ENCODE data around the gene LEAP2. TPM values are rescaled to one million over a fixed set of nuclear protein-coding genes. Genes with fewer than 3 reads are reported as not detected.

The LEAP2 gene
- total RNA-seq (1 to 10 TPM in 5 of 10 donors, under 1 TPM in 5; 0.49 to 1.6 (median 0.92) TPM), polyA plus RNA-seq (1 to 10 TPM in 1 of 2 donors, under 1 TPM in 1; 0.62 to 3.9 TPM)
- long read RNA-seq, donor 1: 0 reads
- long read RNA-seq, donor 2, partial matches to known transcripts: 0 of 1 reads
- long read RNA-seq, donor 2, other reads (novel, unspliced or antisense): 1 of 1 reads
- long read RNA-seq, donor 3, partial matches to known transcripts: 0 of 4 reads
- long read RNA-seq, donor 3, other reads (novel, unspliced or antisense): 4 of 4 reads

DNA sequence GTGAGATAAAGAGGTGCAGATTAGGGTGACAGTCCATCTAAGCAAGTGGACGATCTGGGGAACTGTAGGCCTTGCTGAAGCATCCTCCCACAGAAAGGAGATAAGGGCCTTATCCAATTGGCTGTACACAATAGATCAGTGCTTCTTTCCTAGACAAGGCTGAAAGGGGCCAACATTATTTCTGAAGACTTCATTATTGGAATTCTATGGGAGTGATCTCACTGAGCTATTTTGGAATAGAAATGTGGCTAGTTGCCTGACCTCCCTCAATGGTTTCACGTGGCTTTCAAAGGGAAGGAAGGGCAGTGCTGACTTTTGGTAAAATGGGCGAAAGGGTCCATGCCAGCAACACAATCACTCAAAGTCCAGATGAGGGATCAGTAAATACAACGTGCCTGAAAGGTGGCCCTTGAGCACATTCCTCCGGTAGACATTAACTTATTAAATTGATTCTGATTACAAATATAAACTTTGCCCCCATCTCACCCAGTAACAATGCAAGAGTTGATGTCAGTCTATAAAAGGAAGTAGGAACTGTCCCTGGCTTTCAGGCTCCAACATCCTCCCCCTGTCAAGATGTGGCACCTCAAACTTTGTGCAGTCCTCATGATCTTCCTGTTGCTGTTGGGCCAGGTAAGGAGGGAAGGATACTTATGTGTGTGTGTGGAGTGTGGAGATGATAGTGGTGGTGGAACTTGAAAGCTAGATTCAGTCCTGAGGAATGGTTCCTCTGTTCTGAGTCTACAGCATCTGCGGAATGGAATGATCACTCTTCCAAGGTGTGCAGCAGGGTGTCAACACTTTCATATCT lies at the start of gene LEAP2:
Gene LEAP2 (plus strand): TSS at position 550 of the 811 bp plus-strand sequence. CDS start 27 bp downstream, at position 577.
- Histone ChIP-seq H3K27ac (peak within 1 kb of the TSS in 8 of 10 donors; percentile 38 to 77 (median 55)), H3K4me3 (no peak within 1 kb of the TSS), H3K36me3 (peaks cover 0 to 96% (median 9%) of the 10 kb centered on the region in 9 donors), H3K27me3 (no peaks in the 10 kb centered on the region), H3K9me3 (no peaks in the 10 kb centered on the region), H3K4me1 (peaks cover 0 to 63% (median 23%) of the 10 kb centered on the region in 9 donors)
- DNase-seq (peak in 1 of 2 donors; percentile 29), ATAC-seq (peak; percentile 18 to 73 (median 60))
- TF ChIP-seq, protein P1, sequence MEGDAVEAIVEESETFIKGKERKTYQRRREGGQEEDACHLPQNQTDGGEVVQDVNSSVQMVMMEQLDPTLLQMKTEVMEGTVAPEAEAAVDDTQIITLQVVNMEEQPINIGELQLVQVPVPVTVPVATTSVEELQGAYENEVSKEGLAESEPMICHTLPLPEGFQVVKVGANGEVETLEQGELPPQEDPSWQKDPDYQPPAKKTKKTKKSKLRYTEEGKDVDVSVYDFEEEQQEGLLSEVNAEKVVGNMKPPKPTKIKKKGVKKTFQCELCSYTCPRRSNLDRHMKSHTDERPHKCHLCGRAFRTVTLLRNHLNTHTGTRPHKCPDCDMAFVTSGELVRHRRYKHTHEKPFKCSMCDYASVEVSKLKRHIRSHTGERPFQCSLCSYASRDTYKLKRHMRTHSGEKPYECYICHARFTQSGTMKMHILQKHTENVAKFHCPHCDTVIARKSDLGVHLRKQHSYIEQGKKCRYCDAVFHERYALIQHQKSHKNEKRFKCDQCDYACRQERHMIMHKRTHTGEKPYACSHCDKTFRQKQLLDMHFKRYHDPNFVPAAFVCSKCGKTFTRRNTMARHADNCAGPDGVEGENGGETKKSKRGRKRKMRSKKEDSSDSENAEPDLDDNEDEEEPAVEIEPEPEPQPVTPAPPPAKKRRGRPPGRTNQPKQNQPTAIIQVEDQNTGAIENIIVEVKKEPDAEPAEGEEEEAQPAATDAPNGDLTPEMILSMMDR (IDR thresholded peaks at IDR 0.05): no peak
- intact Hi-C loops (cut with DNase I): no loop called here
- WGBS, 2 donors: 46 to 53% methylated on average over 6 of the region's 6 CpGs

GRCh38 chr5:132824426-132824825 lies 49.0 kb upstream of the LEAP2 start:
- ATAC-seq (no peak), DNase-seq (no peak)
- H3K4me3 ChIP-seq: no peak overlapping the region
- WGBS, 2 donors: 92 to 94% methylated on average over 3 of the region's 3 CpGs
- TF ChIP-seq, protein P1 (IDR thresholded peaks at IDR 0.05): no peak
- H3K36me3 ChIP-seq: peaks cover 0 to 21% (median 0%) of the 10 kb centered on the region in 9 donors
- peaks cover 0 to 35% (median 23%) of the 10 kb centered on the region in 9 donors for H3K4me1 ChIP-seq
- H3K27ac ChIP-seq: no peak overlapping the region
- no peaks in the 10 kb centered on the region for H3K9me3 ChIP-seq
- peaks cover 0 to 72% (median 3%) of the 10 kb centered on the region in 7 donors for H3K27me3 ChIP-seq
- intact Hi-C loops (cut with DNase I): loop anchor here in 9 of 10 donors (5.0 to 10.0 kb wide), 9 partner anchors 67 to 450 kb away; partner anchors contain the start of genes CCNI2 (in 2 of the 9) and KIF3A (in 1 of the 9)

- H3K4me3 ChIP-seq: peak overlapping the region in 8 of 10 donors; percentile 21 to 37 (median 32)
- ATAC-seq (no peak), DNase-seq (no peak)
- H3K4me1 ChIP-seq: peaks cover under 1 to 35% (median 25%) of the 10 kb centered on the region in 9 donors
- intact Hi-C loops (cut with DNase I): loop anchor here in 5 of 10 donors (5.0 to 10.0 kb wide), 4 partner anchors 57 to 450 kb away; no protein-coding TSS in a partner anchor
- no peaks in the 10 kb centered on the region for H3K9me3 ChIP-seq
- H3K36me3 ChIP-seq: peaks cover 0 to 21% (median 0%) of the 10 kb centered on the region in 9 donors
- 66 to 68% methylated on average over 71 of the region's 71 CpGs for WGBS, 2 donors
- no peak overlapping the region for H3K27ac ChIP-seq
- TF ChIP-seq, protein P1 (IDR thresholded peaks at IDR 0.05): no peak
- peaks cover 0 to 74% (median 0%) of the 10 kb centered on the region in 7 donors for H3K27me3 ChIP-seq
Observed at GRCh38 chr5:132825033-132825833, 48.2 kb upstream of the LEAP2 start.
